Stromal cell of bone marrow (primary cell): ENCODE measurements around the gene PITX1.

ENCODE experiments used
- DNase-seq: peaks from one replicate; pipeline ENCODE4 v3.0.0-alpha.2; 2012; ENCODE audit warnings: low read depth

PITX1 gene

DNA sequence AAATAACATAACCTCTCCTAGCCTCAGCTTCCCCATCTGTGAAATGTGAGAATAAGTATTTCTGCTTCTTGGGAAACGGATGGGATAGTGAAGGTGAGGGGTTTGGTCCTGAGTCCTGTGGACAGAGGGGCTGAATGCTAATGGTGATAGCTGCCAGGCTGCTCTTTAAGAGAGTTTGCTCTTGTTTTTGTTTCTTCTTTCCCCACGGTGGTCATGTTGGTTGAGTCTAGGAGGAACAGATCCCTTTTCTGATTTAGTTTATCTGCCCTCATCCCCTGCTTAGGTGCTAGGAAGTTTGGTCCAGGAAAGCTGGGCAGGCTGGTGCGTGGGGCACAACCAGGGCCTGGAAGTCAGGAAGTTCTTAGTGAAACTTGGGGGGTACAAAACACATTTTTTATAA lies 7.7 kb upstream of the PITX1 start:
- no peak for DNase-seq

DNA sequence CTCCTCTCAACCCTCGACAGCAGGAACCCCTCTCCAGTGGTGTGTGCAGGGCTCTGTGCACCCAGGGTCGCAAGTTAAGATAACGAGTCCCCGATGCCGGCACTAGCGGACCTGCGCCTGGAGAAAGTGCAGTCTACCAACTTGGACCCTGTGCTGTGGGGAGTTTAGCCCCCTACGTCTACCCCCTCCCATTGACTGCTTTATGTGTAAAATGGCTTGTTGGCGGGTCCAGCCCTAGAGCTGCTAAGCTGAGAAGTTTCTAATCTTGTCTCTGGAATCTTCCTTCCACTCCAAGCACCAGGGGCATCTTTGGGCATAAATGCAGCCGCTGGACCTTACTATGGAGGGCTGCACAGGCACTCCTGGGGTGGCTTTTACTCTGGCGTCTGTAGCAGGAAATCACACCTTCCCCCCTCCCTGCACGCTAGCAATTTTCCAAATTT lies 7.1 kb upstream of the PITX1 start:
- DNase-seq: no peak

DNA sequence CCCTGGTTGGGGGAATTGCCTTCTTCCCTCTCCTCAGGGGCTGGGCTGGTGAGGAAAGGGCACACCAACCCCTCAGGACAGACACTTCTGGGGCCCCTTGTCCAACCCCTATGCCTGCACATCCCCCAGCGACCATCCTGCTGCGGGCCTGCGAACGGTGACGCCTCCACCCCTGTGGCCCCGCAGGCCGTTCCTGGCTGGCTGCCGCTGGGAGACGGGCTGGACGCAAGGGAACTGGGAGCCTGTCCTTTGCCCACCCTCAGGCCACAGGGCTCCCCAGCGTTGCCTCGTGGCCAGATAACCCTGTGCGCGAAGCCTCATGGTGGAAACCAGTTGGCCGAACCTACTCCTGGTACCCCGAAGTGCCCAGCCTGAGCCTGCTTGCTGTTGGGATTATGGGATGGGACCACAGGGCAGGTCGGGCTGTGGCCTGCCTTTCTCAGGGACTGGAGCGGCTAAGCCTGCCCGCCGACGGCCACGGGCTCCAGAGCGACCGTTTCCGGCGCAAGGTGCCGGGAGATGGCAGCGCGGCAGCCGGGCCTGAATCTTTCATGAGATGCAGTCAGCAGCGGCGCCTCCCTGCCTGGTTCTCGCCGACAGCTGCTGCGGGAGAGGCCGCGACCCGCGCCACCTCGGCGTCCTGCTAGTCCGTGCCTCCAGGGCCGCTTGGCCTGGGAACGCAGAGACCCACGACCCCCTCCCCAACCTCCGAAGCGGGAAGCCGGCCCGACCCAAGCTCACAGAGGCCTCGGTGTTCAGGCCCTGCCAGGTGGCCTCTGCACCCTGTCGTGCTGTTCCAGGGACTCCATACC lies 6.5 kb upstream of the PITX1 start:
- no peak for DNase-seq

DNA sequence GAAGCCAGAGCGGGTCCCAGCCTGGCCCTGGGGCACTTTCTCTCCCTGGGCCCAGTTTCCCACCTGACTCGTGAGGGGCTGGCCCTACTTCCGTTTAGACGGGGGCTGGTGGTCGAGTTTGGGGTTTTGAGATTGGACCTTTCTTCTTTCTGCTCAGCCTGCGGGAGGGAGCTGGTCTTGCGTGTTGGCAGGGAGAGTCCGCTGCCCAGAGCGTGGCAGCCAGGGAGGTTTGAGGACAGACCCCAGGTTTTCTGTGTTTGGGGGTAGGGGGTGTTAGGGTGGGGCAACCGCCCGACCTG lies 6.0 kb upstream of the PITX1 start:
- no peak for DNase-seq

DNA sequence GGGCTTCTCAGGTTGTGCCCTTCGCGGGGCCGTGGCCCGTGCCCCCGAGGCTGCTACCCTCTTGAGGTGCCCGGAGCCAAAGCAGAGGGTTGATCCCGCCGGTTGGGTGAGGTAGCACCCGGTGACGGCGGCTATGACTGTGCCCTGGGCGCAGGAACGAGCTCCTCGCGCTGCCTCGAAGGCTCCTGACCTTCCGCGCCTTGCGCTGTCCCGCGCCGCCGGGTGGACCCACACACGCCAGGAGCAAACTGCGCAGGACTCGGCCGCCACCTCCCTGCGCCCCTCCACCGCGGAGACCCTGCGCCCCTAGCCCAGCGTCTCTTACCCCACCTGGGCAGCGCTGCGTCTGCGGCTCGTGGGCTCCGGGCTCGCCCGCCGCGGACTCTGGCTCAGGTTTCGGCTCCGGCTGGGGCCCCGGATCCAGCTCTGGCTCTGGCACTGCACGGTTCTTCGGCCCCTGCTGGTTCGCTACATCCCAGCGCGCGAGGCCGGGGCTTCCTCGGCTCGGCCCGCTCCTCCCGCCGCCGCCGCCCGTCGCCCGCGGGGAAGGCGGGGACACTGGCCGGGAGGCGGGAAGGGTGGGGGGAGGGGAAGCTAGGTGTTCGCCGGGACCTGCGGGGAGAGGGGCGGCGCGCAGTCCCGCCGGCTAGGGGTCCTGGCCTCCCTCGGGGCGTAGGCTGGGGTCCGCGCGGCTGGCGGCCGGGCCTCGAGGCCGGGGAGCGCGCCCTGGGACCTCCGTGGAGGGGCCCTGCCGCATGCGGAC lies 5.4 kb upstream of the PITX1 start:
- DNase-seq: no peak

DNA sequence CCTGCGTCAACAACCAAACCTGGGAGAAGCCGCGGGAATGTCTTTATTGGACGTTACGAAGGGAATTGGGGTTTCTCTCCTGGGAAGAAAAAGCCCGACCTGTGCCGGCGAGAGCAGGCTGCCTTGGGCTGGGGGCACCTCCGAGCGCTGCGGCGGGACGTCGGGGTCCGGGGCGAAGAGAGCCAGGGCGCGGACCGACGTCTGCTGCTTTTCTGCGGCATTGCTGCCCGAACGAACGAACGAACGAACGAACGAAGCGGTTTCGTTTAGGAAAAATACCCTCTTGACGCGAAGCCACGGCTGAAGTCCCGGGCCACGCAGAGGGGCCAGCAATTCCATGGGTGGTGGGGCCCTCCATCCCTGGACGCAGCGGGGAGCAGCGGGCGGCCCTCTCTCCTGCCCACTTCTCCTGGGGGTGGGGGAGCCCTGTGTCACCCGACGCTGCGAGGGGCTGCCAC lies 4.8 kb upstream of the PITX1 start:
- DNase-seq: no peak

DNA sequence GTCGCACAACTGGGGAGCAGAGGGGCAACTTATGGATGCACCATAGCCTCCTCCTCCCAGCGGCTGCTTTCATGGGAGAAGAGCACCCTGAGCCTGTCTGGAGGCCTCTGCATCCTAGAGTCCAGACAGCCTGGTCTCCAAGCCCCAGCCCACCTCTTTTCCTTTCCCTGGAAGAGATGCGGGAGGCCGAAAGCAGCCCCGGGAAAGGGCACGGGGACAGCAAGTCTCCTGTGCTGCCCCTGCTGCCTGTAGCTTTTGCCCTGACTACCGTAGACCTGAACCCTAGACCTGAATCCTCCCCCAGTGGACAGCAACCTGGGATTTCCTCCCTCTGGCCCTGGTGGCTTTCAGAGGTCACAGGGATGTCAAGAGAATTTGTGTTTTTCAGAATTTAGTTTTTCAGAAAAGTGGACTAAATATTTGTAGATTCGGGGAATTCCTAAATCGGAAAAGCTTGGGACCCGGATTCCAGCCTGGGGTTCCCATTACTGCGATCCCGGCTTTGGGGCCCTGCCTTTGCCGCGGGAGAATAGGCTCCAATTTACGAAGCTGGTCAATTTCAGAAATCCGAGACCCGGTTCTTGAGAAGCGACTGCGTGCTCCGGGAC lies 4.3 kb upstream of the PITX1 start:
- no peak for DNase-seq

DNA sequence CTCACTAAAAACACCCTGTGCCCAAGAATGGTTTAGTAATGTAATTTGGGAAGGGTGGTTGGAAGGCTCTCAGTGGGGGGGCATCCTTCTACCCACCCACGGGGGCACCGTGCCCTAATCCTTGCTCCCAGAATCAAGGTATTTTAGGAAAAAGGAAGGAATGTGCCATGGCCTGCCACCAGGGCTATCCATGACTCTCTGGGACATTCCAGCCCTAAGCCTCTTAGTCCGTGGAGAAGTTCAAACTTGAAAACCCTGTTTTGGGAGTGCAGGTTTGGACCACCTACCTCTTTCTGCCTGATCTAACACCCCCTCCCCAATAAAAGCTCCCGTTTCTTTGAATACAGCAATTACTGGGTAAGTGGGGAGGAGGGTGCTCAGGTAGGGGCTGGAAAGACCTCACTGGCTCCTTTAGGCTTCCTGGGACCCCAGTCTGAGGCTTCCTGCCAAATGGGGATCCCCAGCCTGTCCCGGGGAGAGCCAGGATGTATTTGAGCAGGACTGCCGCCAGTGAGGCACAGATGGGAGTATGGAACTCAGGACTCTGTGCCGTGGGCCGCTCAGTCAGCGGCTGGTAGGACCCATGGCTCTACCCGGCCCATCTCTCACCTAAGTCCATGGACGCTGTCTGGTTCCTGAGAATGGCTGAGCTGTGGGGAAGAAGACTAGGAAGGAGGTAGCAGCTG lies 3.6 kb upstream of the PITX1 start:
- DNase-seq: no peak

DNA sequence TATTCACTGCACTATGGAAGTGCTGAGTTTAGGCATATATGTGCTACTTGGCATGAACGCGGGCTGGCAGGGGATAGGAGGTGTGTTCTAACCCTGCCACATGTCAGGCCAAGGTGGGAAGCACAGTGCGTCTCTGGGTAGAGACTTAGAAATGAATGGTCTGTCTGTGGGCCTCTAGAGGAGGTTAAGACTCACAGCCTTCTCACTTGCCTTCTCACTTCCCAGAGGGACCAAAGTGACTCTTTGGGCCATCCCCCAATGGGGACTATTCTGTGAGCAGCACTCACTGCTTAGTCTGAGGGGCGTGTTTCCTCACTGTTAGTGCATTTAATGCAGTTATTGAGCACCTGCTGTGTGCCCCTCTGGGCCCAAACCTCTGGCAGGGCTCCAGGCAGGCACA lies 2.4 kb upstream of the PITX1 start:
- no peak for DNase-seq

DNA sequence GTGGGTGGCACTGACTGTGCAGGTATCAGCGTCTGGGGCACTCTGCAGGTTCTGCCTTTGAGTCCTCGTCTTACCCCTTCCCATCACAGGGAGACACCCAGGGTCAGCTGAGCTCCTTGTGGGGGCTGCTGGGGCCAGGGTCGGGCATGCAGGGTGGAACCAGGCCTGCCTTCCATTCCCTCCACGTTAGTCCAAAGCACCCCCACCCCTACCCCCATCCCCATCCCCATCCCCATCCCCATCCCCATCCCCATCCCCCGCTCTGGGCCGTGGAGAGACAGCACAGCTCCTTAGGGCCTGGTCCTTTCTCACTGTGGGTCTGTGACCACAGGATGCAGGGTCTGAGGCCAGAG lies 1.6 kb upstream of the PITX1 start:
- no peak for DNase-seq

DNA sequence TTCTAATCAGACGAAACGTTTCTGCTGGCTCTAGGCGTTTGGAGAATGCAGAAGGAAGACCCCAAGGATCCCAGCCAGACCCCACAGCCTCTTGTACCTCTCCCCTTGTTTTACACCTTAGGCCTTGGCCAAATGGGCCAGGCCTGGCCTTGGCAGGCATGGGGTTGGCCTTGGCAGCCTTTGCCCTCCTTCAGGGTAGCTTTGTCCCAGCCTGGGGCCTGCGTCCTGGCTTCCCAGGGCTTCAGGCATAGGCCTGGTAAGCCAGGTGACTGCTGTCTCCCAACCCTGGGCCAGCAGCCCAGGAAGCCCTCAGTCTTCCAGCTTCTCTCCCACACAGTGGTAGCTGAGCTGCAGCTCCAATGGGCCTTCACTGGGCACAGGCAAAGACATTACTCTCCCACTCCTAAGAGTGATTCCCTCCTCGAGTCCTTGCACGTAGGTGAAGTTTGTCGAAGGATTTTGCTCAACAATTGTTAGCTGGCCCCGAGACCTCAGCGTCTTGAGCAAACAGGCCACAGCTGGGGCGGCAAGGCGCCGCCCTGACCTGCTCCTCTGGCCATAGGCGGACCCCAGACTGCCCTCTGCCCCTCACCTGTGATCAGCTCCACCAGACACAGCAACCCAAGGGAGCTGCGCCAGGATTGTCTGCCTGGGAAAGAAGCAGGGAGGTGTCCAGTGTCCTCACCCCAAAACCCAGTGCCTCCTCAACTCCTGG lies 1.1 kb upstream of the PITX1 start:
- DNase-seq: no peak

DNA sequence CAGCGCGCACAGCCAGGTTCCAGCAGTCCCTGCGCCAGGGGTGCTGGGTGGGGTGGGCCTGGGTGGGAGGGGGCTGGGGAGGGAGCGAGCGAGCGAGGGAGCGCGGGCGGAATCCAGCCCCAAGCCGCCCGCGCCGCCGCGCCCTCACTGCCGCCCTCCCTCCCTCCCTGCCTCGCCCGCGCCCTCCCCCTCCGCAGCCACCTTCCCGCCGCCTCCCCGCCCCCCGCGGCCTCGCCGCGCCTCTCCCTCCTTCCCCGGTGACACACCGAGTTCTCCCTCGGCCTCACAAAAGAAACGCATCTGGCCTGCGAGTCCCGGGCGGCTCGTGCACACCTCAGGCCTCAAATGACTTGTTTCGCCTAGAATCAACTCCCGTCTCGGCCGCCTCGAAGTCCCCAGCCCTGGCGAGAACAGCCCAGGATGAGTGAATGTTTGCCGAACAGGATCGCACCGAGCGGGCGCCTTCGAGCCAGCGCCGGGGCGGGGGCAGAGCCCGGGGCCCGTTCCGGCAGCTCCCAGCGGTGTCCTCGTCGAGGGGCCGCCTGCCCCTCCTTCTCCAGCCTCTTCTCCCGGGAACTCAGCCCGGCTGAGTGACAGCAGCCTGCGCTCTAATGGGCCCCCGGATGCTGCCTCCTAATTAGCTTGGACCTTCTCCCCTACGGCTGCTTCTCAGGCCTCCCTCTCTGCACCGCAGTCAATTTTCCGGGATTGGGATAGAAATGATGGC lies 371 bp upstream of the PITX1 start:
- DNase-seq: no peak

DNA sequence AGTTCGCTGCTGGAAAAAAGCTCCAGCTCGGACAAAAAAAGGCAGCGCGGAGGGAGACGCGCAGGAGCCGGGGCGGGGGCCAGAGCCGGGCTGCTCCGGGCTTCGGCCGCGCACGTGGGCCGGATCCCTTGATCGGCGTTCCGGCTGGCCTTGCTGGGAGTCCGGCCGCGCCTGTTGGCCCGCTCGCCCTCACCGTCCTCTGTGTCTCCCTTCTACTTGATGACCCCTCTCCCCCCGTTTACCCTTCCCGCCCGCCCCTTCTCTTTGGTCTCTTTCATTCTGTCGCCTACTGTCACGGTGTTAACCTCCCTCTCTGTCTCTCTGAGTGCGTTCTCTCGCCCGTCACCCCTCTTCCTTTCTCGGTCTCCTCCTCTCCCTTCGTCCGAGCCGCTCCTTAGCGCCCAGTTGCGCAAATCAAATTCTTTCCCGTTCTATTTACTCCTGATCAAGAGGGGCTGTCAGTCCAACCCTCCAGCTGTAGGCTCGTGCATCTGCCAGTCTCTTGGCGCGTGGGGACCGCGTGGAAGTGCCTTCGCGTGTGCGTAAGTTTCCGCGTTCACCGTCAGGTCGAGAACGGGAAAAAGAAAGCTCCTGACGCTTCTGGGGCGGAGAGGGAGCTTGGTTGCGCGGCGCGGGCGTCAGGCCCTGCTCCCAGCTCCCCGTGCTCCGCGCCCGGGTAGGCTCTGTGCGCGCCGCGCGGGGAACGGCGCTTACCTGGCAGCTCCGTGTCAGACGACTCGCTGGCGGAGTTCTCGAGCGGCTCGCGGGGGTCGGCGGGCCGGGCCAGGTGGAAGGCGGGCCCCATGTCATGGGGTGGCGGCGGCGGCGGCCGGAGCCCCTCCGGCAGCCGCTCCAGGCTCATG lies 798 bp downstream of the PITX1 start:
- DNase-seq: no peak

DNA sequence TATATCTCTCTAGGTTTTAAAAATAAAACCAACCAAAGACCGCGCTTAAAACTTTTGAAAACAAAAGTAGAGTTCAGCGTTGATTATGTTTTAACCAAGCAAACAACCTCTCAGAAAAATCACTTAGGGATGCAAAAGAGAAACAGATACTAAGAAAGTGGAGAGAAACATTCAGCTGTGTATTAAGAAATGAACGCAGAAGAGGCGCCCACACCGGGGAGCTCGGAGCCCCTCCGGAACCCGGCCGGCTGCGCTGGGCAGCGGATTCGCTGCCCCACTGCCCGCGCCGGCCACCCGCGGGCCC lies 1.4 kb downstream of the PITX1 start:
- no peak for DNase-seq

DNA sequence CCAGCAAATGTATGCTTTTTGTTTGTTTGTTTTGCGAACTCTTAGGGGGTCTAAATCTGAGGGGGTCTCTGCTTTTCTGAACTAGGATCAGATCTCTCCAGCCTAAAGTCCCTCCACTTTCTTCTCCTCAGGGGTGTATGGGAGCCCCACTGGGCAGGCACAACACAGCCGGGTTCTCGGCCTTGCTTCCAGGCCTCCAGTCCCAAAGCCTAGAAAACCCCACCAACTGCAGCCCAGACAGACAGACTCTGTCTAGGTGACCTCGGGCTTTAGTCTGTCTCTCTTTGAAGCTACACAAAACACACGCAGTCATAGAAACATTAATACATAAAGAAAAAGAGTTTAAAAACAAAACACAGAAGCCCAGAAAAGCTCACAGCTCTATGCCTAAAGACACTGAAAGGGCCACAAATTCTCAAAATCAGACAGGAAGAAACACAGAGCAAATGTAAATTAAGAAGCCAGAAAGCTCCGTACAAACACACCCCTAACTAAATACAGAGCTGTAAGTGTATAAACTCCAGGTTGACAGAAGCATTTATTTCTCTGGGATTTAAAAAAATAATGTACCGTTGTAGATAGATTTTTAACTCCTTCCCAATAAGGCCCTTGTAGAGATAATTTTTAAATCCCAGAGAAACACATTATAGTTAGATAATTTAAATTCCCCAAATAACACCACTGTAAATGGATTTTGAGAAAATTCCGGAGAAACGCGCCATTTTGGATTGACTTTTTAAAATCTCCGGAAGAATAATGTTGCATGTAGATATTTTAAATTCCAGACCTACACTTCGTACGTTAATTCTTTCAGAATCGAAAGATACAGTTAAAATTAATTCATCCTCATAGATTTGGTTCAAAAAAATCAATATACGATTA lies 2.0 kb downstream of the PITX1 start:
- no peak for DNase-seq

DNA sequence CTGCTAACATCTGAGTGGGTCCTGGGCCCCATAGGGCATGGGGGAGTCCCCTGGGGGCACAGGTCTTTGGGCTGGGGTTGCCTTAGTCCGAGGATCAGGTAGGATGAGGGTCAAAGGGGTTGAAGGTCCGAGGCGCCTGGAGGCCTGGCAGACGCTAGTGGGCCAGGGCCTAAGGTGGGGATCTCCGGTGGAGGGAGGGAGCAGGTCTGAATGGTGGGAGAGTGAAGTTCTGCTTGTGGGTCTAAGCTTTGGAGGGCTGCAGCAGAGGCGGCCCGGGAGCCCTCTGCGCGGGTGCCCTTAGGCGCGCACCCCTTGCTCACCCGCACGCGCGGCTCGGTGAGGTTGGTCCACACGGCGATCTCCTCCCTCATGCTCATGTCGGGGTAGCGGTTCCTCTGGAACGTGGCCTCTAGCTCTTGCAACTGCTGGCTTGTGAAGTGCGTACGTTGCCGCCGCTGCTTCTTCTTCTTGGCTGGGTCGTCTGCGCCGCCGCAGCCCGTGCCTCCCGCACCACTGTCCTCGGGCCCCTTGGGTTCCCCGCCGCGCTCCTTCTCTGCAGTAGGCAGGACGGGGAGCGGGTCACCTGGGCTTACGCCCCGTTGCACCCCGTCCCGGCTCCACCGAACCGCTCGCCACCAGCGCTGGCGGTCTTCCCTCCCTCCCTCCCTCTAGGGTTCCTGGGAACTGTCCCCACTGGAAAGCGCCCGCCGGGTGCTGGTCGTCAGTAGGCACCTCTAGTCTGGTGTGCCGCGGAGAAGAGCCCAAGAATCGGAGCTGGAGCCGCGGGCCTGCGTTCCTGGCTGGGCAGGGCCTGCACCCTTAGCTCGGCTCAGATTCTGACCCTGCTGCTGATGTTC lies 2.8 kb downstream of the PITX1 start:
- DNase-seq: no peak

DNA sequence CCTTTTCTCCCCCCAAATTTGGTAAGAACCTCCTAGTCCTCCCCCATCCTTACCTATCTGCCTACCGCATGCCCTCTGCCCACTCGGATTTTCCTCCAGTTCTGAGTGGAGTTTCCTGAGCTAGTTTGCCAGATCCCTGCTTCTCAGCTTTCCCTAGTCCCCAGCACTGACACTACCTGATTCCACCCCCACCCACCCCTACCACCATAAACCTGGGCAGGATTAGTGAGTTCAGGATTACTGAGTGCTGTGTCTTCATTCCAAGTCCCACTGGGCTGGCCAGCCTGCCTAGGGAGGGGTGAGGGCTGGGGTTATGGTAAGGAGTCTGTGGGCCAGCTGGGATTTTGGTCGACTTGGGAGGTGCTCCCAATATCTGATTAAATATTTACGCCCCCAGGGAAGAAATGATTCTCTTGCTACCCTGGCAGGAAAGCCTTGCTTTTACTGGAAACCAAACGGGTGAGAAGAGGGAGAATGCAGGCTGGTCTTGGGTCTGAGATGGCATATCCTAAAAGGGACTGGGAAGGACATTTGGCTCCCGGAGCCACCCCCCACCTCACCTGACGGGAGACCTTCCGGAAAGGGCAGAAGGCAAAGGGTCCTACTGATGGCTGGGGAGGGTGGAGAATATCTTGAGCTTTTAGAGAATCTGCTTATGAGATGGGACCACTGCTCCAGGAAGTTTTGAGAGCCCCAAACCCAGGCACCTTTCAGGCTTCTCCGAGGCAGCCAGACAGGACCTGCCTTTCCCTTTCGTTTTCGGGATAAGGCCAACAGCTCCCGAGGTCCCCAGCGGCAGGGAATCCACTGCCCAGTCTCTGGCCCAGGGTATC lies 3.7 kb downstream of the PITX1 start:
- DNase-seq: no peak
